Measurements from ENCODE around the gene SPTLC2. TPM values are rescaled to one million over a fixed set of nuclear protein-coding genes. Genes with fewer than 3 reads are reported as not detected.

SPTLC2 gene
- total and polyA plus RNA-seq, 2 of the 8 experiments (the other 6 are each of a cell fraction or from before 2014, with no cell fraction given): 8.9 to 35.1 TPM

DNA sequence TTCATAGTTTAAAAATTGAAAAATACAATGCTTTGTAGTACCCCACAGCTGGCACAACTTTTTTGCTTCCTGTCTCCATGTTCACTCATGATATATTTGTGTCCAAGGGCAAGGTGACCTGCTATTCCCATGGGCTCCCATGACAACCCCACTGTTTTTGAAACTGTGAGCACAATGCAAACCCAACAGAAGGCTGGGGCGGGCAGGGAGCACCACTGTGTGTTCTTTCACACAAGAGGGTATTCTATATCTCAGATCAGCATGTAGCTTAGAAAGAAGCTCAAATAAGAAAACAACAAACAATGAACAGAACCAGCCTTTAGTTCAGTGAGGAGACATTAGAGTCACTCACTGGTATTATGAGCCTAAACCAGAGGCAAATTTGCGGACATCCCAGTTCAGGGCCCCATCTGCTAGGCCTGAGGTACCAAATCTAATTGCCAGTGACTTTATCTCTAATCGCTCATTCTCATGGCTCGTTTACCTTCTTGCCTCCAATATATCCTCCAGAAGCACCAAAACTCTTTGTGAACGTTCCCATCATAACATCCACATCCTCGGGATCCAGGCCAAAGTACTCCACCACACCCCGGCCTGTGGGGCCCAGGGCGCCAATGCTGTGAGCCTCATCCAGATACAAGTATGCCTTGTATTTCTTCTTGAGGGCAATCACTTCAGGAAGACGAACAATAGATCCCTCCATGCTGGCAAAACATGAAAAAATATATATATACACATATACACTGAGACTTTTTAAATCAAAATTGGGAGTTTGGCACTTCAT is 61.4 kb downstream of the SPTLC2 start (continued):
- TF ChIP-seq, protein P1, sequence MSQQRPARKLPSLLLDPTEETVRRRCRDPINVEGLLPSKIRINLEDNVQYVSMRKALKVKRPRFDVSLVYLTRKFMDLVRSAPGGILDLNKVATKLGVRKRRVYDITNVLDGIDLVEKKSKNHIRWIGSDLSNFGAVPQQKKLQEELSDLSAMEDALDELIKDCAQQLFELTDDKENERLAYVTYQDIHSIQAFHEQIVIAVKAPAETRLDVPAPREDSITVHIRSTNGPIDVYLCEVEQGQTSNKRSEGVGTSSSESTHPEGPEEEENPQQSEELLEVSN (IDR thresholded peaks at IDR 0.05): no peak
- TF ChIP-seq, protein P2, sequence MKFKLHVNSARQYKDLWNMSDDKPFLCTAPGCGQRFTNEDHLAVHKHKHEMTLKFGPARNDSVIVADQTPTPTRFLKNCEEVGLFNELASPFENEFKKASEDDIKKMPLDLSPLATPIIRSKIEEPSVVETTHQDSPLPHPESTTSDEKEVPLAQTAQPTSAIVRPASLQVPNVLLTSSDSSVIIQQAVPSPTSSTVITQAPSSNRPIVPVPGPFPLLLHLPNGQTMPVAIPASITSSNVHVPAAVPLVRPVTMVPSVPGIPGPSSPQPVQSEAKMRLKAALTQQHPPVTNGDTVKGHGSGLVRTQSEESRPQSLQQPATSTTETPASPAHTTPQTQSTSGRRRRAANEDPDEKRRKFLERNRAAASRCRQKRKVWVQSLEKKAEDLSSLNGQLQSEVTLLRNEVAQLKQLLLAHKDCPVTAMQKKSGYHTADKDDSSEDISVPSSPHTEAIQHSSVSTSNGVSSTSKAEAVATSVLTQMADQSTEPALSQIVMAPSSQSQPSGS (IDR thresholded peaks at IDR 0.05; ENCODE audit: low read length): no peak
- TF ChIP-seq RFX5 (IDR thresholded peaks at IDR 0.05; ENCODE audit: borderline replicate concordance, low read depth, low read length): no peak
